GM18511 (cell line): ENCODE results near the gene LEO1.
A peak's percentile ranks its signal among the peaks of the same experiment; 100 is the strongest.

ENCODE experiments used
- ATAC-seq: cut with Tn5 transposase; IDR thresholded peaks from one replicate; pipeline ENCODE4 v1.9.1; 2021; ENCODE audit warnings: mild to moderate bottlenecking, moderate library complexity; ENCODE audit not compliant: unreplicated experiment

LEO1 gene

GRCh38 chr15:51935466-51936104 is 36.0 kb downstream of the LEO1 start:
- peak; percentile 94 for ATAC-seq

GRCh38 chr15:51932161-51932560 is 39.4 kb downstream of the LEO1 start:
- no peak for ATAC-seq

- no peak for ATAC-seq
Observed at GRCh38 chr15:51931638-51932037, 39.9 kb downstream of the LEO1 start.

GRCh38 chr15:51931016-51931415 is 40.6 kb downstream of the LEO1 start:
- no peak for ATAC-seq

- no peak for ATAC-seq
Observed at GRCh38 chr15:51926809-51927208, 44.8 kb downstream of the LEO1 start.

GRCh38 chr15:51924156-51925068 is 47.2 kb downstream of the LEO1 start:
- no peak for ATAC-seq

GRCh38 chr15:51917493-51917892 is 54.1 kb downstream of the LEO1 start:
- no peak for ATAC-seq

- no peak for ATAC-seq
Observed at GRCh38 chr15:51912528-51912927, 59.0 kb downstream of the LEO1 start.

- no peak for ATAC-seq
Observed at GRCh38 chr15:51909584-51909983, 62.0 kb downstream of the LEO1 start.

- ATAC-seq, result no peak
Observed at GRCh38 chr15:51908316-51908715, 63.3 kb downstream of the LEO1 start.

GRCh38 chr15:51907136-51907862 is 64.3 kb downstream of the LEO1 start:
- no peak for ATAC-seq

GRCh38 chr15:51904931-51905330 is 66.6 kb downstream of the LEO1 start:
- no peak for ATAC-seq

GRCh38 chr15:51904421-51904820 is 67.2 kb downstream of the LEO1 start:
- ATAC-seq, result no peak

GRCh38 chr15:51889486-51889885 is 82.1 kb downstream of the LEO1 start:
- no peak for ATAC-seq

GRCh38 chr15:51888593-51889195 is 82.9 kb downstream of the LEO1 start:
- ATAC-seq, result no peak
